Stomach (tissue), 4 donors: ENCODE data around the gene RNFT1.
"Not testable (repeated sequence)": the region's sequence is repeated elsewhere in the genome, so short reads cannot be mapped to it uniquely, and the experiment has no call there.

Experiments
- EP300 ChIP-seq: sonication (generic); formaldehyde crosslinking; IDR thresholded peaks from one replicate; pipeline ENCODE4 v1.6.1; 2017; ENCODE audit warnings: antibody characterized with exemption
- POLR2AphosphoS5 ChIP-seq, 3 donors: sonication (generic); formaldehyde crosslinking; IDR thresholded peaks; one replicate each; pipeline ENCODE4 v1.6.1; 2016; ENCODE audit warnings: antibody characterized with exemption in 3 of 3
- TF ChIP-seq, protein P1 (sequence below), 7 experiments: fragments of 450-650 bp in 4 of 7; fragments of 200-600 bp in 3 of 7; sonication (generic) in 3 of 7; IDR thresholded peaks; one replicate each; pipeline ENCODE4 v1.5.1; 2016 to 2019; ENCODE audit warnings: antibody characterized with exemption in 7 of 7, control low read depth in 2 of 7, mild to moderate bottlenecking in 1 of 7

DNA sequence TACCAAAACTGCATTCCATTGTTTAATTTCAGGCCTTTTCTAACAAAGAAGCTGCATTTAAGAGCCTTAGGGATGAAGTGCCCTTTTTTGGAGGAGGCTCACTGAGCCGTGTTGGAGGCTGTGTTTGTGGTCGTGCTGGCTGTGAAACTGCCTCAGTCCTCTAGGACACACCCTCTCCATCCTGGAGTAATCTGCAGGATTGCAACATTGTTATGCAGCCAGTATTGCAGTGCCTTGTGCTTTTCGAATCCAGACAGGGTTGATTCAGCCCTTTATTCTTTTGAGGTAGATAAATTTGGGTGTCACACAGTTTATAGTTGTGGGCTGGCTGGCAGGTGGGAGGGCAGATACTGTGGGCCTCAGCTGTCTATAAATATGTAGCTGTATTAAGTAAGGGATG, 33.8 kb downstream of the RNFT1 start:
- not testable (repeated sequence) for TF ChIP-seq EP300; POLR2AphosphoS5 (IDR thresholded peaks at IDR 0.05)
- TF ChIP-seq, protein P1, sequence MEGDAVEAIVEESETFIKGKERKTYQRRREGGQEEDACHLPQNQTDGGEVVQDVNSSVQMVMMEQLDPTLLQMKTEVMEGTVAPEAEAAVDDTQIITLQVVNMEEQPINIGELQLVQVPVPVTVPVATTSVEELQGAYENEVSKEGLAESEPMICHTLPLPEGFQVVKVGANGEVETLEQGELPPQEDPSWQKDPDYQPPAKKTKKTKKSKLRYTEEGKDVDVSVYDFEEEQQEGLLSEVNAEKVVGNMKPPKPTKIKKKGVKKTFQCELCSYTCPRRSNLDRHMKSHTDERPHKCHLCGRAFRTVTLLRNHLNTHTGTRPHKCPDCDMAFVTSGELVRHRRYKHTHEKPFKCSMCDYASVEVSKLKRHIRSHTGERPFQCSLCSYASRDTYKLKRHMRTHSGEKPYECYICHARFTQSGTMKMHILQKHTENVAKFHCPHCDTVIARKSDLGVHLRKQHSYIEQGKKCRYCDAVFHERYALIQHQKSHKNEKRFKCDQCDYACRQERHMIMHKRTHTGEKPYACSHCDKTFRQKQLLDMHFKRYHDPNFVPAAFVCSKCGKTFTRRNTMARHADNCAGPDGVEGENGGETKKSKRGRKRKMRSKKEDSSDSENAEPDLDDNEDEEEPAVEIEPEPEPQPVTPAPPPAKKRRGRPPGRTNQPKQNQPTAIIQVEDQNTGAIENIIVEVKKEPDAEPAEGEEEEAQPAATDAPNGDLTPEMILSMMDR (IDR thresholded peaks at IDR 0.05) = not testable (repeated sequence)
